GM23338 (cell line): ENCODE measurements around the gene NAPB. TPM values are rescaled to one million over a fixed set of nuclear protein-coding genes. Genes with fewer than 3 reads are reported as not detected.

Source experiments
- ATAC-seq: fragments of 200-7000 bp; cut with Tn5 transposase; 3 replicates; pipeline ENCODE4 v1.9.1; 2020
- DNase-seq: peaks from one replicate; pipeline ENCODE4 v3.0.0-alpha.2; 2015; ENCODE audit warnings: low spot score
- H2AFZ ChIP-seq: fragments of 200-600 bp; sonication (generic); 2 replicates; pipeline ENCODE4 v1.8.0; 2016; ENCODE audit warnings: antibody characterized with exemption, mild to moderate bottlenecking, moderate library complexity
- H3F3A ChIP-seq: fragments of 200-600 bp; sonication (generic); replicated peaks from 2 replicates; pipeline ENCODE4 v1.8.0; 2017; ENCODE audit warnings: antibody characterized with exemption, mixed run types, low read depth
- H3K27ac ChIP-seq: fragments of 200-600 bp; sonication (generic); 2 replicates; pipeline ENCODE4 v1.6.1; 2016; ENCODE audit warnings: low read depth
- H3K27me3 ChIP-seq: fragments of 200-600 bp; sonication (generic); 2 replicates; pipeline ENCODE4 v1.8.0; 2016; ENCODE audit warnings: mild to moderate bottlenecking, mixed run types, moderate library complexity; ENCODE audit not compliant: insufficient read depth
- H3K36me3 ChIP-seq: fragments of 200-600 bp; sonication (generic); 2 replicates; pipeline ENCODE4 v1.8.0; 2016; ENCODE audit warnings: mild to moderate bottlenecking; ENCODE audit not compliant: insufficient read depth
- H3K4me1 ChIP-seq: fragments of 200-600 bp; sonication (generic); 2 replicates; pipeline ENCODE4 v1.8.0; 2016; ENCODE audit warnings: mild to moderate bottlenecking, moderate library complexity; ENCODE audit not compliant: insufficient read depth
- H3K4me2 ChIP-seq: fragments of 200-600 bp; sonication (generic); 2 replicates; pipeline ENCODE4 v1.7.1; 2017; ENCODE audit warnings: mixed run types
- H3K4me3 ChIP-seq: fragments of 200-600 bp; sonication (generic); 2 replicates; pipeline ENCODE4 v1.6.1; 2016; ENCODE audit warnings: mixed run types
- H3K79me2 ChIP-seq: fragments of 200-600 bp; sonication (generic); replicated peaks from 2 replicates; pipeline ENCODE4 v1.8.0; 2017; ENCODE audit warnings: mild to moderate bottlenecking; ENCODE audit not compliant: insufficient read depth
- H3K9me2 ChIP-seq: fragments of 200-600 bp; sonication (generic); 2 replicates; pipeline ENCODE4 v1.8.0; 2017; ENCODE audit not compliant: insufficient read depth
- H4K20me1 ChIP-seq: fragments of 200-600 bp; sonication (generic); replicated peaks from 2 replicates; pipeline ENCODE4 v1.8.0; 2017; ENCODE audit warnings: mild to moderate bottlenecking; ENCODE audit not compliant: insufficient read depth
- H3K27ac Mint-ChIP-seq: 2 replicates; pipeline ENCODE4 v1.8.0; 2020; ENCODE audit warnings: inconsistent platforms, mild to moderate bottlenecking, moderate library complexity, mixed read lengths
- H3K27me3 Mint-ChIP-seq: 3 replicates; pipeline ENCODE4 v1.8.0; 2022; ENCODE audit warnings: low read depth, mild to moderate bottlenecking, moderate library complexity, mixed read lengths, inconsistent platforms; ENCODE audit not compliant: insufficient read depth, poor library complexity
- H3K36me3 Mint-ChIP-seq: 3 replicates; pipeline ENCODE4 v1.8.0; 2021; ENCODE audit warnings: low read depth, mild to moderate bottlenecking, inconsistent platforms, moderate library complexity, mixed read lengths
- H3K4me1 Mint-ChIP-seq: 3 replicates; pipeline ENCODE4 v1.8.0; 2020; ENCODE audit warnings: mild to moderate bottlenecking, inconsistent platforms, mixed read lengths
- H3K4me3 Mint-ChIP-seq: 3 replicates; pipeline ENCODE4 v1.8.0; 2021; ENCODE audit warnings: moderate library complexity, mild to moderate bottlenecking, inconsistent platforms, mixed read lengths
- H3K9me3 Mint-ChIP-seq: 3 replicates; pipeline ENCODE4 v1.8.0; 2020; ENCODE audit warnings: moderate library complexity, mild to moderate bottlenecking, inconsistent platforms, mixed read lengths
- EZH2 ChIP-seq: fragments of 200-600 bp; sonication (generic); IDR thresholded peaks from one replicate; pipeline ENCODE4 v1.8.0; 2017; ENCODE audit warnings: antibody characterized with exemption, mild to moderate bottlenecking, low read depth; ENCODE audit not compliant: unreplicated experiment
- EZH2phosphoT487 ChIP-seq: fragments of 200-600 bp; sonication (generic); IDR thresholded peaks from one replicate; pipeline ENCODE4 v1.8.1; 2018; ENCODE audit warnings: antibody characterized with exemption; ENCODE audit not compliant: unreplicated experiment
- JUNB ChIP-seq: IDR thresholded peaks from one replicate; pipeline ENCODE4 v1.6.1; 2016; ENCODE audit warnings: antibody characterized with exemption; ENCODE audit not compliant: unreplicated experiment
- NANOG ChIP-seq: IDR thresholded peaks from 2 replicates; pipeline ENCODE4 v1.6.1; 2016; ENCODE audit warnings: antibody characterized with exemption, borderline replicate concordance
- STAT1 ChIP-seq: IDR thresholded peaks from one replicate; pipeline ENCODE4 v1.6.1; 2016; ENCODE audit warnings: antibody characterized with exemption; ENCODE audit not compliant: unreplicated experiment
- ZNF331 ChIP-seq: fragments of 250-450 bp; sonication (Bioruptor Pico); IDR thresholded peaks from 2 replicates; pipeline ENCODE4 v1.5.0; 2020; ENCODE audit warnings: low read depth, mild to moderate bottlenecking, moderate library complexity
- polyA plus RNA-seq: library from polyadenylated mRNA; unstranded; fragments of >200 nt; fragmentation: Nextera tagmentation; extraction: Ambion mirVana; gene quantifications from 2 replicates; pipeline ENCODE4 v1.2.1, GENCODE V29; 2016
- total RNA-seq: library from RNA; depleted of rRNA; stranded (reverse); fragments of >200 nt; shearing (Covaris generic); gene quantifications from 2 replicates; pipeline ENCODE4 v1.2.3, GENCODE V29; 2014
- TF ChIP-seq, protein P1 (sequence below): IDR thresholded peaks from one replicate; pipeline ENCODE4 v1.6.1; 2018; ENCODE audit warnings: antibody characterized with exemption; ENCODE audit not compliant: unreplicated experiment
- TF ChIP-seq, protein P2 (sequence below): IDR thresholded peaks from 2 replicates; pipeline ENCODE4 v1.6.1; 2016; ENCODE audit warnings: antibody characterized with exemption
- TF ChIP-seq, protein P3 (sequence below): fragments of 250-450 bp; sonication (Bioruptor Pico); IDR thresholded peaks from 2 replicates; pipeline ENCODE4 v1.5.0; 2020; ENCODE audit warnings: mild to moderate bottlenecking, moderate library complexity

NAPB gene
- total and polyA plus RNA-seq, 2 experiments from 2014 or later, result 7.3 to 18.1 TPM

DNA sequence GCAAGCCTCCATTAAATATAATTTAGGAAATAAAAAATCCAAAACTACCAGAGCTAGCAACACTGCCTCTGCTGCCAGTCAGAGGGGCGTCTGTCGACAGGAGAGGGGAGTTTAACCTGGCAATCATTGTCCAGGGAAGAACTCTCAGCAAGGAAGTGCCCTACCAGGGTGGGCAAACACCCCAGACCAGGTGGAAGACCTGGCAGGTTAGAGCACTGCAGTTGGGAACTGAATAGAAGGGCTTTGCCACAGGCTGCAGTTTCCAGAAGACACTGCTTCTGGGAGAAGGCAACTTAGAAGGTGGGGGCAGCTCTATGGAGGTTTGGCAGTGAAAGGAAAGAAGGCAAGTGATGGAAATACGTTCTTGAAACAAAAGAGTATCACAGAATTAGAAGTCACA lies 11.5 kb downstream of the NAPB start (continued):
- no peak for TF ChIP-seq JUNB

DNA sequence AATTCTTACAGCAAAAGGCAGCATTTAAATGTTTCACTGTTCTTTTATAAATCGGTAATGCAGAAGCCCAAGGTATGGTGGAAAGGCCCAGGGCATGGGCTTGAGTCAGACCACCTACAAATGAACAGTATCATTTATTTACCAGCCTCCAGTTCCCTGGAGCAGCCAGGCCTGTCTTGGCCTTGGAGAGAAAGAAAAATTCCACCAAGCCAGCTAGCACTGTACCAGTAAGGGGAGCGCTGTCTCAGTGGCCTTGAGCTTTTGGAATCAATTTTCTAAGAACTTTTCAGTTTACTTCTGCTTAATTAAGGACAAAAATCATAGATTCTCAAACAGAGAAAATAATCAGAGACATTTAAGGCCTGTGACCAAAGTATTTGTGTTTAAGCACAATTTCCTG lies 12.3 kb downstream of the NAPB start:
- no peaks in the 10 kb centered on the region for H3K9me3 Mint-ChIP-seq
- H3K27ac Mint-ChIP-seq, result no peak overlapping the region
- ATAC-seq, result no peak

DNA sequence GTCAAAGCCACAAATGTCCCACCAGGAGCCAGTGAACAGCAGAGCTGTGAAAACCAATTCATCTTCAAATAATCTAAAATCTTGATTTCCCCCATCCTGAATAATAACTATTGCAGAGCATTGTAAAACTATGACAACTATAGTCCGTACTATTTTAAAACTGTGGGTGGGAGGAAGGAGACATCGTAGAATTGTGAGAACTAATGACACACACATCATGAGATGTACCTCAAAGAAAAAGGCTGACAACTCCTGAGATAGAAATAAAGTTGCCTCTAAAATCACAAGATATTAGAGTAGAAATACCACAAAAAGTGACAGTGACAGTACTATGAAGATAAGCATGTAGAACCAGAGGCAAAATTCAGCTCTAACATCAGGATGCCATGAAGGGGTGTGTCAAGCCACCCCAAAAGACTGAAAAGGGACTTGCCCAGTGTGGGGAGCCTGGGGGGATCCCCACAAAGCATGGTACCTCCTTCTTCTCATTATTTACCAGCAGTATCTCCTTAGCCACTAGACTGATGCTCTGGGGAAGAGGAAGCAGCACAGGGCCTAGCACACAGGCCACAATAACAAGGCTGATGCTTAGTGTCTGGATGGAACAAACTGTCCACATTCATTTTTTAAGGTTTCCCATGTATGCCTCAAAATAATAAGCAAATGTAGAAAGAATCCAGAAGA lies 13.4 kb downstream of the NAPB start:
- Histone ChIP-seq H3K79me2 (peaks cover 98% of the 10 kb centered on the region), H3K9me2 (no peaks in the 10 kb centered on the region), H3F3A (no peaks in the 10 kb centered on the region), H3K4me2 (no peak overlapping the region), H3K4me1 (peaks cover 17% of the 10 kb centered on the region), H3K27ac (no peak overlapping the region), H4K20me1 (peaks cover 69% of the 10 kb centered on the region), H3K36me3 (no peaks in the 10 kb centered on the region), H3K4me3 (no peak overlapping the region), H2AFZ (no peak overlapping the region), H3K27me3 (no peaks in the 10 kb centered on the region)
- Mint-ChIP-seq H3K9me3 (no peaks in the 10 kb centered on the region), H3K27me3 (no peaks in the 10 kb centered on the region), H3K36me3 (no peaks in the 10 kb centered on the region), H3K4me1 (peaks cover 13% of the 10 kb centered on the region; the same call in 2 of the 3 replicates), H3K27ac (no peak overlapping the region), H3K4me3 (no peak overlapping the region)
- DNase-seq, result no peak
- TF ChIP-seq JUNB (no peak), NANOG (no peak), EZH2phosphoT487 (no peak), EZH2 (no peak), ZNF331 (no peak), STAT1 (no peak)
- TF ChIP-seq, protein P1, sequence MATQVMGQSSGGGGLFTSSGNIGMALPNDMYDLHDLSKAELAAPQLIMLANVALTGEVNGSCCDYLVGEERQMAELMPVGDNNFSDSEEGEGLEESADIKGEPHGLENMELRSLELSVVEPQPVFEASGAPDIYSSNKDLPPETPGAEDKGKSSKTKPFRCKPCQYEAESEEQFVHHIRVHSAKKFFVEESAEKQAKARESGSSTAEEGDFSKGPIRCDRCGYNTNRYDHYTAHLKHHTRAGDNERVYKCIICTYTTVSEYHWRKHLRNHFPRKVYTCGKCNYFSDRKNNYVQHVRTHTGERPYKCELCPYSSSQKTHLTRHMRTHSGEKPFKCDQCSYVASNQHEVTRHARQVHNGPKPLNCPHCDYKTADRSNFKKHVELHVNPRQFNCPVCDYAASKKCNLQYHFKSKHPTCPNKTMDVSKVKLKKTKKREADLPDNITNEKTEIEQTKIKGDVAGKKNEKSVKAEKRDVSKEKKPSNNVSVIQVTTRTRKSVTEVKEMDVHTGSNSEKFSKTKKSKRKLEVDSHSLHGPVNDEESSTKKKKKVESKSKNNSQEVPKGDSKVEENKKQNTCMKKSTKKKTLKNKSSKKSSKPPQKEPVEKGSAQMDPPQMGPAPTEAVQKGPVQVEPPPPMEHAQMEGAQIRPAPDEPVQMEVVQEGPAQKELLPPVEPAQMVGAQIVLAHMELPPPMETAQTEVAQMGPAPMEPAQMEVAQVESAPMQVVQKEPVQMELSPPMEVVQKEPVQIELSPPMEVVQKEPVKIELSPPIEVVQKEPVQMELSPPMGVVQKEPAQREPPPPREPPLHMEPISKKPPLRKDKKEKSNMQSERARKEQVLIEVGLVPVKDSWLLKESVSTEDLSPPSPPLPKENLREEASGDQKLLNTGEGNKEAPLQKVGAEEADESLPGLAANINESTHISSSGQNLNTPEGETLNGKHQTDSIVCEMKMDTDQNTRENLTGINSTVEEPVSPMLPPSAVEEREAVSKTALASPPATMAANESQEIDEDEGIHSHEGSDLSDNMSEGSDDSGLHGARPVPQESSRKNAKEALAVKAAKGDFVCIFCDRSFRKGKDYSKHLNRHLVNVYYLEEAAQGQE, result no peak
- TF ChIP-seq, protein P2, sequence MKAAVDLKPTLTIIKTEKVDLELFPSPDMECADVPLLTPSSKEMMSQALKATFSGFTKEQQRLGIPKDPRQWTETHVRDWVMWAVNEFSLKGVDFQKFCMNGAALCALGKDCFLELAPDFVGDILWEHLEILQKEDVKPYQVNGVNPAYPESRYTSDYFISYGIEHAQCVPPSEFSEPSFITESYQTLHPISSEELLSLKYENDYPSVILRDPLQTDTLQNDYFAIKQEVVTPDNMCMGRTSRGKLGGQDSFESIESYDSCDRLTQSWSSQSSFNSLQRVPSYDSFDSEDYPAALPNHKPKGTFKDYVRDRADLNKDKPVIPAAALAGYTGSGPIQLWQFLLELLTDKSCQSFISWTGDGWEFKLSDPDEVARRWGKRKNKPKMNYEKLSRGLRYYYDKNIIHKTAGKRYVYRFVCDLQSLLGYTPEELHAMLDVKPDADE, result no peak
- TF ChIP-seq, protein P3, sequence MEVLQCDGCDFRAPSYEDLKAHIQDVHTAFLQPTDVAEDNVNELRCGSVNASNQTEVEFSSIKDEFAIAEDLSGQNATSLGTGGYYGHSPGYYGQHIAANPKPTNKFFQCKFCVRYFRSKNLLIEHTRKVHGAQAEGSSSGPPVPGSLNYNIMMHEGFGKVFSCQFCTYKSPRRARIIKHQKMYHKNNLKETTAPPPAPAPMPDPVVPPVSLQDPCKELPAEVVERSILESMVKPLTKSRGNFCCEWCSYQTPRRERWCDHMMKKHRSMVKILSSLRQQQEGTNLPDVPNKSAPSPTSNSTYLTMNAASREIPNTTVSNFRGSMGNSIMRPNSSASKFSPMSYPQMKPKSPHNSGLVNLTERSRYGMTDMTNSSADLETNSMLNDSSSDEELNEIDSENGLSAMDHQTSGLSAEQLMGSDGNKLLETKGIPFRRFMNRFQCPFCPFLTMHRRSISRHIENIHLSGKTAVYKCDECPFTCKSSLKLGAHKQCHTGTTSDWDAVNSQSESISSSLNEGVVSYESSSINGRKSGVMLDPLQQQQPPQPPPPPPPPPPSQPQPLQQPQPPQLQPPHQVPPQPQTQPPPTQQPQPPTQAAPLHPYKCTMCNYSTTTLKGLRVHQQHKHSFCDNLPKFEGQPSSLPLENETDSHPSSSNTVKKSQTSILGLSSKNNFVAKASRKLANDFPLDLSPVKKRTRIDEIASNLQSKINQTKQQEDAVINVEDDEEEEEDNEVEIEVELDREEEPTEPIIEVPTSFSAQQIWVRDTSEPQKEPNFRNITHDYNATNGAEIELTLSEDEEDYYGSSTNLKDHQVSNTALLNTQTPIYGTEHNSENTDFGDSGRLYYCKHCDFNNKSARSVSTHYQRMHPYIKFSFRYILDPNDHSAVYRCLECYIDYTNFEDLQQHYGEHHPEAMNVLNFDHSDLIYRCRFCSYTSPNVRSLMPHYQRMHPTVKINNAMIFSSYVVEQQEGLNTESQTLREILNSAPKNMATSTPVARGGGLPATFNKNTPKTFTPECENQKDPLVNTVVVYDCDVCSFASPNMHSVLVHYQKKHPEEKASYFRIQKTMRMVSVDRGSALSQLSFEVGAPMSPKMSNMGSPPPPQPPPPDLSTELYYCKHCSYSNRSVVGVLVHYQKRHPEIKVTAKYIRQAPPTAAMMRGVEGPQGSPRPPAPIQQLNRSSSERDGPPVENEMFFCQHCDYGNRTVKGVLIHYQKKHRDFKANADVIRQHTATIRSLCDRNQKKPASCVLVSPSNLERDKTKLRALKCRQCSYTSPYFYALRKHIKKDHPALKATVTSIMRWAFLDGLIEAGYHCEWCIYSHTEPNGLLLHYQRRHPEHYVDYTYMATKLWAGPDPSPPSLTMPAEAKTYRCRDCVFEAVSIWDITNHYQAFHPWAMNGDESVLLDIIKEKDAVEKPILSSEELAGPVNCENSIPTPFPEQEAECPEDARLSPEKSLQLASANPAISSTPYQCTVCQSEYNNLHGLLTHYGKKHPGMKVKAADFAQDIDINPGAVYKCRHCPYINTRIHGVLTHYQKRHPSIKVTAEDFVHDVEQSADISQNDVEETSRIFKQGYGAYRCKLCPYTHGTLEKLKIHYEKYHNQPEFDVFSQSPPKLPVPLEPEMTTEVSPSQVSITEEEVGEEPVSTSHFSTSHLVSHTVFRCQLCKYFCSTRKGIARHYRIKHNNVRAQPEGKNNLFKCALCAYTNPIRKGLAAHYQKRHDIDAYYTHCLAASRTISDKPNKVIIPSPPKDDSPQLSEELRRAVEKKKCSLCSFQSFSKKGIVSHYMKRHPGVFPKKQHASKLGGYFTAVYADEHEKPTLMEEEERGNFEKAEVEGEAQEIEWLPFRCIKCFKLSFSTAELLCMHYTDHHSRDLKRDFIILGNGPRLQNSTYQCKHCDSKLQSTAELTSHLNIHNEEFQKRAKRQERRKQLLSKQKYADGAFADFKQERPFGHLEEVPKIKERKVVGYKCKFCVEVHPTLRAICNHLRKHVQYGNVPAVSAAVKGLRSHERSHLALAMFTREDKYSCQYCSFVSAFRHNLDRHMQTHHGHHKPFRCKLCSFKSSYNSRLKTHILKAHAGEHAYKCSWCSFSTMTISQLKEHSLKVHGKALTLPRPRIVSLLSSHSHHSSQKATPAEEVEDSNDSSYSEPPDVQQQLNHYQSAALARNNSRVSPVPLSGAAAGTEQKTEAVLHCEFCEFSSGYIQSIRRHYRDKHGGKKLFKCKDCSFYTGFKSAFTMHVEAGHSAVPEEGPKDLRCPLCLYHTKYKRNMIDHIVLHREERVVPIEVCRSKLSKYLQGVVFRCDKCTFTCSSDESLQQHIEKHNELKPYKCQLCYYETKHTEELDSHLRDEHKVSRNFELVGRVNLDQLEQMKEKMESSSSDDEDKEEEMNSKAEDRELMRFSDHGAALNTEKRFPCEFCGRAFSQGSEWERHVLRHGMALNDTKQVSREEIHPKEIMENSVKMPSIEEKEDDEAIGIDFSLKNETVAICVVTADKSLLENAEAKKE (CRISPR knock-in tag), result no peak
- no peak for ATAC-seq

More for the DNA sequence above, 12.3 kb downstream of the NAPB start:
- no peak for DNase-seq
- H3F3A ChIP-seq, result no peaks in the 10 kb centered on the region
- H3K27me3 Mint-ChIP-seq, result no peaks in the 10 kb centered on the region
- TF ChIP-seq ZNF331, result no peak
- H3K4me1 Mint-ChIP-seq, result peaks cover 13% of the 10 kb centered on the region; the same call in 2 of the 3 replicates
- no peaks in the 10 kb centered on the region for H3K9me2 ChIP-seq
- H3K36me3 Mint-ChIP-seq, result no peaks in the 10 kb centered on the region
- H3K4me1 ChIP-seq, result peaks cover 17% of the 10 kb centered on the region
- no peak overlapping the region for H3K4me3 Mint-ChIP-seq
- H3K79me2 ChIP-seq, result peaks cover 100% of the 10 kb centered on the region
- H2AFZ ChIP-seq, result no peak overlapping the region
- H3K4me2 ChIP-seq, result no peak overlapping the region
- no peaks in the 10 kb centered on the region for H3K36me3 ChIP-seq
- no peaks in the 10 kb centered on the region for H3K27me3 ChIP-seq
- no peak overlapping the region for H3K4me3 ChIP-seq
- no peak overlapping the region for H3K27ac ChIP-seq
- H4K20me1 ChIP-seq, result peaks cover 61% of the 10 kb centered on the region
